ENCODE data around the gene TMEM209. TPM values are rescaled to one million over a fixed set of nuclear protein-coding genes. Genes with fewer than 3 reads are reported as not detected.
"Not testable (repeated sequence)": the region's sequence is repeated elsewhere in the genome, so short reads cannot be mapped to it uniquely, and the experiment has no call there.

TMEM209 gene
- total and polyA plus RNA-seq, 4 donors = 4.5 to 10.1 (median 9.0) TPM

DNA sequence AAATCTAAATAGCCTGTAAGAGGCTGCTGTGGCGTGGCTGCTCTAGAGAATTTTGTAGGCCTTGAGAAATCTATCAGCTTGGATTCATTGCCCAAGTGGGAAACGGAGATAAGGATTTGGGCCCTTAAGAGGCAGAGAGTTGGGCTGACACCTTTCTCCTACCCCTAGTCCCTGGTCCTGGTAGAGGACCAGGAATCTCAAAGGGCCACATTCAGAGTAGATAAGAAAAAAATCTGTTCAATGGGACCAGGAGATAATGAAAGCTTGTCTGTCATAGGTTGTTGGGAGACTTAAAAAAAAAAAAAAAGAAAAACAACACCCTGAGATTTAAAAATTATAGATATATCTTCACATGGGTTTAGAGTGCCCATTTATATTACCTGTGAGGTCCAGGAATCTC is 17.8 kb downstream of the TMEM209 start:
- H3K9me3 ChIP-seq (ENCODE audit: control insufficient read depth in 4 of 4, low read length in 3 of 4) = no peaks in the 10 kb centered on the region
- DNase-seq (ENCODE audit: low spot score) = no peak
- H3K9ac ChIP-seq (ENCODE audit: low read depth in 1 of 2, low read length in 2 of 2) = no peak overlapping the region
- no peak overlapping the region for H3K4me3 ChIP-seq (ENCODE audit: low read depth in 1 of 3, low read length in 3 of 3)
- whole genome bisulfite sequencing = 98% methylated on average over 2 of the region's 2 CpGs
- H3K4me1 ChIP-seq (ENCODE audit: control insufficient read depth in 4 of 4, insufficient read depth in 4 of 4, low read length in 3 of 4) = peaks cover 0 to 2% (median 0%) of the 10 kb centered on the region in 4 donors
- TF ChIP-seq, protein P1, sequence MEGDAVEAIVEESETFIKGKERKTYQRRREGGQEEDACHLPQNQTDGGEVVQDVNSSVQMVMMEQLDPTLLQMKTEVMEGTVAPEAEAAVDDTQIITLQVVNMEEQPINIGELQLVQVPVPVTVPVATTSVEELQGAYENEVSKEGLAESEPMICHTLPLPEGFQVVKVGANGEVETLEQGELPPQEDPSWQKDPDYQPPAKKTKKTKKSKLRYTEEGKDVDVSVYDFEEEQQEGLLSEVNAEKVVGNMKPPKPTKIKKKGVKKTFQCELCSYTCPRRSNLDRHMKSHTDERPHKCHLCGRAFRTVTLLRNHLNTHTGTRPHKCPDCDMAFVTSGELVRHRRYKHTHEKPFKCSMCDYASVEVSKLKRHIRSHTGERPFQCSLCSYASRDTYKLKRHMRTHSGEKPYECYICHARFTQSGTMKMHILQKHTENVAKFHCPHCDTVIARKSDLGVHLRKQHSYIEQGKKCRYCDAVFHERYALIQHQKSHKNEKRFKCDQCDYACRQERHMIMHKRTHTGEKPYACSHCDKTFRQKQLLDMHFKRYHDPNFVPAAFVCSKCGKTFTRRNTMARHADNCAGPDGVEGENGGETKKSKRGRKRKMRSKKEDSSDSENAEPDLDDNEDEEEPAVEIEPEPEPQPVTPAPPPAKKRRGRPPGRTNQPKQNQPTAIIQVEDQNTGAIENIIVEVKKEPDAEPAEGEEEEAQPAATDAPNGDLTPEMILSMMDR (IDR thresholded peaks at IDR 0.05; ENCODE audit: low read depth, low read length, missing input control) = no peak
- TF ChIP-seq HNF4A (conservative IDR thresholded peaks at IDR 0.05) = no peak
- TF ChIP-seq FOXA2 (IDR thresholded peaks at IDR 0.05) = no peak
- TF ChIP-seq EGR1 (IDR thresholded peaks at IDR 0.05; ENCODE audit: low read depth in 2 of 2) = no peak
- TF ChIP-seq ZBTB33 (IDR thresholded peaks at IDR 0.05) = no peak
- H3K27ac ChIP-seq (ENCODE audit: low read depth in 1 of 2, low read length in 2 of 2) = no peak overlapping the region
- no peaks in the 10 kb centered on the region for H3K27me3 ChIP-seq (ENCODE audit: control insufficient read depth in 4 of 4, insufficient read depth in 4 of 4, low read length in 3 of 4)
- H3K36me3 ChIP-seq (ENCODE audit: control insufficient read depth in 4 of 4, insufficient read depth in 3 of 4, low read depth in 1 of 4, low read length in 3 of 4) = peaks cover 3 to 23% (median 12%) of the 10 kb centered on the region in 4 donors

GRCh38 chr7:130184349-130184748 is 20.9 kb downstream of the TMEM209 start:
- not testable (repeated sequence) for H3K9ac ChIP-seq (ENCODE audit: low read depth in 1 of 2, low read length in 2 of 2); H3K27me3 ChIP-seq (ENCODE audit: control insufficient read depth in 4 of 4, insufficient read depth in 4 of 4, low read length in 3 of 4); H3K9me3 ChIP-seq (ENCODE audit: control insufficient read depth in 4 of 4, low read length in 3 of 4); DNase-seq (ENCODE audit: low spot score); H3K4me3 ChIP-seq (ENCODE audit: low read depth in 1 of 3, low read length in 3 of 3); H3K27ac ChIP-seq (ENCODE audit: low read depth in 1 of 2, low read length in 2 of 2); H3K4me1 ChIP-seq (ENCODE audit: control insufficient read depth in 4 of 4, insufficient read depth in 4 of 4, low read length in 3 of 4)
- H3K36me3 ChIP-seq (ENCODE audit: control insufficient read depth in 4 of 4, insufficient read depth in 3 of 4, low read depth in 1 of 4, low read length in 3 of 4) = peaks cover 2 to 23% (median 16%) of the 10 kb centered on the region in 4 donors
- WGBS = 97% methylated on average over 5 of the region's 5 CpGs

GRCh38 chr7:130182990-130183389 is 22.2 kb downstream of the TMEM209 start:
- H3K36me3 ChIP-seq (ENCODE audit: control insufficient read depth in 4 of 4, insufficient read depth in 3 of 4, low read depth in 1 of 4, low read length in 3 of 4) = peaks cover 2 to 23% (median 16%) of the 10 kb centered on the region in 4 donors
- WGBS = 70% methylated on average over 2 of the region's 2 CpGs

GRCh38 chr7:130181263-130181605 is 24.0 kb downstream of the TMEM209 start:
- Histone ChIP-seq H3K4me1 (ENCODE audit: control insufficient read depth in 4 of 4, insufficient read depth in 4 of 4, low read length in 3 of 4) (peaks cover 0 to 4% (median 3%) of the 10 kb centered on the region in 4 donors), H3K27ac (ENCODE audit: low read depth in 1 of 2, low read length in 2 of 2) (no peak overlapping the region), H3K27me3 (ENCODE audit: control insufficient read depth in 4 of 4, insufficient read depth in 4 of 4, low read length in 3 of 4) (no peaks in the 10 kb centered on the region), H3K9me3 (ENCODE audit: control insufficient read depth in 4 of 4, low read length in 3 of 4) (no peaks in the 10 kb centered on the region), H3K9ac (ENCODE audit: low read depth in 1 of 2, low read length in 2 of 2) (no peak overlapping the region), H3K4me3 (ENCODE audit: low read depth in 1 of 3, low read length in 3 of 3) (no peak overlapping the region), H3K36me3 (ENCODE audit: control insufficient read depth in 4 of 4, insufficient read depth in 3 of 4, low read depth in 1 of 4, low read length in 3 of 4) (peaks cover 2 to 23% (median 16%) of the 10 kb centered on the region in 4 donors)
- WGBS = 82% methylated on average over 2 of the region's 2 CpGs
- no peak for DNase-seq (ENCODE audit: low spot score)
- TF ChIP-seq MAX (IDR thresholded peaks at IDR 0.05) = no peak
- peak in 1 of 2 donors; percentile 50 for TF ChIP-seq HNF4A (conservative IDR thresholded peaks at IDR 0.05)

More at GRCh38 chr7:130182990-130183389, 22.2 kb downstream of the TMEM209 start:
- Histone ChIP-seq H3K27ac (ENCODE audit: low read depth in 1 of 2, low read length in 2 of 2) (no peak overlapping the region), H3K4me1 (ENCODE audit: control insufficient read depth in 4 of 4, insufficient read depth in 4 of 4, low read length in 3 of 4) (peaks cover 0 to 4% (median under 1%) of the 10 kb centered on the region in 4 donors), H3K9ac (ENCODE audit: low read depth in 1 of 2, low read length in 2 of 2) (no peak overlapping the region), H3K4me3 (ENCODE audit: low read depth in 1 of 3, low read length in 3 of 3) (no peak overlapping the region), H3K27me3 (ENCODE audit: control insufficient read depth in 4 of 4, insufficient read depth in 4 of 4, low read length in 3 of 4) (no peaks in the 10 kb centered on the region), H3K9me3 (ENCODE audit: control insufficient read depth in 4 of 4, low read length in 3 of 4) (no peaks in the 10 kb centered on the region)
- DNase-seq (ENCODE audit: low spot score) = no peak
- TF ChIP-seq JUND (IDR thresholded peaks at IDR 0.05) (no peak), FOXA2 (IDR thresholded peaks at IDR 0.05) (no peak)
